Skeletal muscle satellite cell (primary cell): ENCODE measurements around the gene NFKBIE.
A peak's percentile ranks its signal among the peaks of the same experiment; 100 is the strongest.

Experiments used
- H3K27me3 ChIP-seq: 2 replicates; pipeline ENCODE4 v1.7.0; 2013; ENCODE audit warnings: low read length; ENCODE audit not compliant: control insufficient read depth, insufficient read depth
- H3K36me3 ChIP-seq: 2 replicates; pipeline ENCODE4 v1.7.0; 2013; ENCODE audit warnings: mild to moderate bottlenecking, control low read depth, low read length; ENCODE audit not compliant: insufficient read depth
- H3K4me1 ChIP-seq: 2 replicates; pipeline ENCODE4 v1.7.0; 2013; ENCODE audit warnings: low read length; ENCODE audit not compliant: control insufficient read depth, insufficient read depth
- H3K4me2 ChIP-seq: 2 replicates; pipeline ENCODE4 v1.7.0; 2013; ENCODE audit warnings: mild to moderate bottlenecking, low read length
- H3K4me3 ChIP-seq: 2 replicates; pipeline ENCODE4 v1.7.0; 2013; ENCODE audit warnings: low read length
- H3K9ac ChIP-seq: 2 replicates; pipeline ENCODE4 v1.7.0; 2013; ENCODE audit warnings: mild to moderate bottlenecking, low read depth, low read length, moderate library complexity
- H3K9me3 ChIP-seq: replicated peaks from 2 replicates; pipeline ENCODE4 v1.7.0; 2013; ENCODE audit warnings: mild to moderate bottlenecking, control low read depth, low read length

Gene NFKBIE

GRCh38 chr6:44246663-44247337, 18.6 kb downstream of the NFKBIE start, which contains the start of gene HSP90AB1:
TSS of gene HSP90AB1 (plus strand) at chr6:44247101. CDS start at chr6:44248630, 1,529 bp downstream.
- Histone ChIP-seq H3K4me3 (peak within 1 kb of the TSS; percentile 81), H3K9me3 (no peaks in the 10 kb centered on the region), H3K4me2 (peak within 1 kb of the TSS; percentile 91), H3K9ac (peak within 1 kb of the TSS; percentile 97), H3K4me1 (peaks cover 34% of the 10 kb centered on the region), H3K36me3 (peaks cover 41% of the 10 kb centered on the region), H3K27me3 (no peaks in the 10 kb centered on the region)

- peaks cover 32% of the 10 kb centered on the region for H3K4me1 ChIP-seq
- peaks cover 34% of the 10 kb centered on the region for H3K36me3 ChIP-seq
- peak overlapping the region; percentile 91 for H3K4me2 ChIP-seq
- H3K9ac ChIP-seq: peak overlapping the region; percentile 97
- peak overlapping the region; percentile 81 for H3K4me3 ChIP-seq
- H3K9me3 ChIP-seq: no peaks in the 10 kb centered on the region
- H3K27me3 ChIP-seq: no peaks in the 10 kb centered on the region
These were observed 19.3 kb downstream of the NFKBIE start for GRCh38 chr6:44245912-44246662.

GRCh38 chr6:44245391-44245911, 19.9 kb downstream of the NFKBIE start:
- H3K4me2 ChIP-seq: peak overlapping the region; percentile 91

GRCh38 chr6:44243345-44243744, 22.0 kb downstream of the NFKBIE start:
- Histone ChIP-seq H3K4me1 (peaks cover 14% of the 10 kb centered on the region), H3K4me2 (no peak overlapping the region), H3K9ac (no peak overlapping the region), H3K27me3 (no peaks in the 10 kb centered on the region), H3K36me3 (peaks cover 6% of the 10 kb centered on the region), H3K9me3 (no peaks in the 10 kb centered on the region), H3K4me3 (no peak overlapping the region)

More at GRCh38 chr6:44245391-44245911, 19.9 kb downstream of the NFKBIE start:
- no peaks in the 10 kb centered on the region for H3K9me3 ChIP-seq
- H3K4me1 ChIP-seq: peaks cover 28% of the 10 kb centered on the region
- peaks cover 27% of the 10 kb centered on the region for H3K36me3 ChIP-seq
- no peaks in the 10 kb centered on the region for H3K27me3 ChIP-seq
- peak overlapping the region; percentile 81 for H3K4me3 ChIP-seq
- peak overlapping the region; percentile 97 for H3K9ac ChIP-seq

- Histone ChIP-seq H3K9me3 (no peaks in the 10 kb centered on the region), H3K4me1 (peaks cover 33% of the 10 kb centered on the region), H3K9ac (no peak overlapping the region), H3K4me2 (no peak overlapping the region), H3K36me3 (no peaks in the 10 kb centered on the region), H3K4me3 (no peak overlapping the region), H3K27me3 (no peaks in the 10 kb centered on the region)
These were observed 26.5 kb downstream of the NFKBIE start for GRCh38 chr6:44238687-44239350.

- H3K9me3 ChIP-seq: no peaks in the 10 kb centered on the region
- H3K4me1 ChIP-seq: peaks cover 42% of the 10 kb centered on the region
- no peaks in the 10 kb centered on the region for H3K36me3 ChIP-seq
- H3K9ac ChIP-seq: peak overlapping the region; percentile 63
- peak overlapping the region; percentile 83 for H3K4me2 ChIP-seq
- H3K4me3 ChIP-seq: peak overlapping the region; percentile 68
- no peaks in the 10 kb centered on the region for H3K27me3 ChIP-seq
These were observed 27.4 kb downstream of the NFKBIE start for GRCh38 chr6:44237813-44238433.

GRCh38 chr6:44237021-44237812, 28.1 kb downstream of the NFKBIE start:
- H3K9me3 ChIP-seq: no peaks in the 10 kb centered on the region
- H3K36me3 ChIP-seq: peaks cover under 1% of the 10 kb centered on the region
- H3K27me3 ChIP-seq: no peaks in the 10 kb centered on the region
- H3K4me1 ChIP-seq: peaks cover 44% of the 10 kb centered on the region
- H3K4me2 ChIP-seq: peak overlapping the region; percentile 83
- H3K4me3 ChIP-seq: peak overlapping the region; percentile 68
- peak overlapping the region; percentile 63 for H3K9ac ChIP-seq

GRCh38 chr6:44235891-44236516, 29.3 kb downstream of the NFKBIE start:
- Histone ChIP-seq H3K27me3 (no peaks in the 10 kb centered on the region), H3K9me3 (no peaks in the 10 kb centered on the region), H3K4me3 (no peak overlapping the region), H3K36me3 (peaks cover 9% of the 10 kb centered on the region), H3K9ac (no peak overlapping the region), H3K4me1 (peaks cover 44% of the 10 kb centered on the region), H3K4me2 (no peak overlapping the region)

- H3K4me2 ChIP-seq: no peak overlapping the region
- H3K9me3 ChIP-seq: no peaks in the 10 kb centered on the region
- peaks cover 44% of the 10 kb centered on the region for H3K4me1 ChIP-seq
- H3K36me3 ChIP-seq: peaks cover 9% of the 10 kb centered on the region
- no peak overlapping the region for H3K9ac ChIP-seq
- no peaks in the 10 kb centered on the region for H3K27me3 ChIP-seq
- no peak overlapping the region for H3K4me3 ChIP-seq
These were observed 30.1 kb downstream of the NFKBIE start for GRCh38 chr6:44235269-44235668.
